Activated CD4-positive, alpha-beta T cell treated with anti-CD3 and anti-CD28 coated beads, Interleukin-2, amount 50 U/mL, for 4 hours (primary cell): ENCODE measurements around the gene OR52L1.

Source experiments
- DNase-seq, 2 experiments: peaks; one replicate each; pipeline ENCODE4 v3.0.0-alpha.2; 2020

The OR52L1 gene

GRCh38 chr11:5938603-5938965, 48.2 kb downstream of the OR52L1 start:
- DNase-seq: no peak

DNA sequence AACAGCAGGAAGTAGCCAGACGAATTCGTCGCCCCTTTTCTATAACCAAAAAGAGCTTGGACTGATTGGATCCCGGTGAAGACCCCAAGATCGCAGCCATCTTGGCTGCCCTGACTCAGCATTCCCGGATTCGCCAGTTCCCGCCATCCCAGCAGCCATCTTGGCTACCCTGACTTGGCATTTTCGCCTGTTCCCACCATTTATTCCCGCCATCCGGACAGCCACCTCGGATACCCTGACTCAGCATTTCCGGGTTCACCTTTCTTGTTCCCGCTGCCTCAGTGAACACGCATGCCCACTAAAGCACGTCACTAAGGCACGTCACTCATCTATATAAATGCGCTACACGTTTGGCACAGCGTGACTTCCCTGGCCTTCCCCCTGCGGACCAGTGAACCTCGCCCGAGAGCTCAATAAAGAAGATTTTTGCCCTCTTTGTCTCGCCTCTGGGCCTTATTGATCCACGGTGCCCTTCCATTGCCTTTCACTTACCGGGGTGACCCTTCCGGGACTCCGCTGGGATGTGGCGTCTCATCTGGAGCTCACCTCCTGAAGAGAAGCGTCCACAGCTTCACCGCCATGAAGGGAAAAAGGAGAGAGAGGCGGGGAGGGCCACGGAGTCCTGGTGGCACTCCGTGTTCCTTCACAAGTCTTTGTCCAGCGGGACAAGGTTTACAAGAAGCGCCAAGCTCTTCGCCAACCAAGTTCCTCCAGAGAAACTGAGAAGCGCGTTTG, 48.8 kb downstream of the OR52L1 start:
- DNase-seq: no peak
